HG03097 (cell line): ENCODE results near the gene TWNK.

Experiments used
- ATAC-seq: cut with Tn5 transposase; IDR thresholded peaks from one replicate; pipeline ENCODE4 v1.9.1; 2021; ENCODE audit not compliant: unreplicated experiment, low FRiP score

The TWNK gene

DNA sequence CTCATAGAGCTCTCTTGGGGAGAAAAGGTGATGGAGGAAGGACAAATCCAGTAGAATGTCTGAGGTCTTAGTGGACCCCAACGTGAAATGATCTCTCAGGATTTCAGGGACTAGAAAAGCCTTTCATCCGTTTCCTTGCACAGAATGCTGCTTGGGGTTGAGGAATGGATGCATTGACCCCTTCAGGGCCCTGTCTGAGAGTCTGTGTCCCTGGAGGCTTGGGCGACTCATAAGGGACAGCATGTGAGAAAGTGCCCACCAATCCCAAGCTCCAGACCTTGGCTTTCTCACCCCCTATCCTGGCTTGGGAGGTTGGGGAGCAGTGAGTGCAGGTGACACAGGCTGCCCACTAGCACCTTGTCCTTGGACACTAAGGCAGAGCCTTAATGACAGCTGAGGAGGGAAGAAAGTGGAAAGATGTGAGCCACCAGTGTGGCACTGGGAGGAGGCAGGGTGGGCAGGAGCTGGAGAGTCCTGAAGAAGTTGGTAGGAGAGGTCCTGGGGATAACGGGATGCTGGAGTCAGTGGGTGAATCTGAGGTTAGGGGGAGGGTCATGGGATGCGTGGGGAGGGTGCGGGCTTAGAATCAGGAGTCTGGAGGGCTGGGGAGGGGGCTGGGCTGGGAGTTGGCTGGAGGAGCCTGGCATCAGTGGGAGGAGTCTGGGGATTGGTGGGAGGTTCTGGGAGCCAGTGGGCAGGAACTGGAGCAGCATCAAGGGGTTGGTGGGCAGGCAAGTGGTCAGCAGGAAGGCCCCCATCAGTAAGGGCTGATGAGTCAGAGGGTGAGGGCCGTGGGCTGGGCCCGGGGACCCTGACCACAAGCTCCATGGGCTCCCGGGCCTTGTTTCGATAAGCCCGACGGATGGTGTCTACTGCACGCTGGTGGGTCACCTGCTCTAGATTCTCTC, 20.8 kb downstream of the TWNK start:
- no peak for ATAC-seq

DNA sequence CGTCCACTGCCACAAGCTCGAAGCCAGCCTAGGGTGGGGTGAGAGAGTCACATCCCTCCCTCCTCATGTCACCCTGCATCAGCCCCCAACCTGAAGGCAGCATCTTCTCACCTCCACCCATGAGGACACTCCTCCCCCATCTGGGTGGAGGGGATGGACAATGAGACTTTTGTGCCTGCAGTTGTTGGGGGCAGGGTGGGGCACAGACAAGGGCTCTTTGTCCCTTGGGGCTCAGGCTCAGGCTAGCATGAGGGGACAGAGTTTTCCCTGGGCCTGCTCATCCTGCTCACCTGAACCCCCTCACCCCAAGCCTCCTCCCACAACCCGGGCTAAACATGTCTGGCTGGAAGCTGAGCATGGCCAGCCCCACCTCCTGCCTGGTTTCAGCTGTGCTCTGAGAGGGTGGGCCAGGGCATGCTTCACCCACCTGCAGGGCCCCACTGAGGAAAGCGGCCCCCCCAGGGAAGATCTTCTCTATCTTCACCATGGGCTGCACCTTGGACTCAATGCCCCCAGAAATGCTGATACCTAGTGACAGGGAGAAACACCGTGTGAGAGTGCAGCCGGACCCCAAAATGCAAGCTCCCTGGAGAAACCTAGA, 21.6 kb downstream of the TWNK start:
- ATAC-seq = no peak

DNA sequence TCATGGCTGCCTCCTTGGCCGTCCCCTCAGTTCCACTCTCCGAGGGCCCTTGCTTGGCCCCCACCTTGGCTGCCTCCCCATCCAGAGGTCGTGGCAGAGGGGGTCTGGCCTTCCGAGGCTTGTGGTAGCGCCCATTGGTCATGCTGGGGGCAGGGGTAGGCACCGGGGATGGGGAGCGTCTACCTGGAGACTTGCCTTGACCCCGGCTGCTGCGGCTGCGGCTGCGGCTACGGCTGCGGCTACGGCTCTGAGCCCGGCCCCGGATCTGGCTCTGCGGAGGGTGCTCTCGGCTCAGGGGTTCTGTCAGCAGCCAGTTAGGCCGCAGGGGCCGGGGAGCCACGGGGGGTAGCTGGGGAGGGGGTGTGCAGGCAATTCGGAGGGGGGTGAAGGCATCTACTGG, 23.0 kb downstream of the TWNK start:
- no peak for ATAC-seq

DNA sequence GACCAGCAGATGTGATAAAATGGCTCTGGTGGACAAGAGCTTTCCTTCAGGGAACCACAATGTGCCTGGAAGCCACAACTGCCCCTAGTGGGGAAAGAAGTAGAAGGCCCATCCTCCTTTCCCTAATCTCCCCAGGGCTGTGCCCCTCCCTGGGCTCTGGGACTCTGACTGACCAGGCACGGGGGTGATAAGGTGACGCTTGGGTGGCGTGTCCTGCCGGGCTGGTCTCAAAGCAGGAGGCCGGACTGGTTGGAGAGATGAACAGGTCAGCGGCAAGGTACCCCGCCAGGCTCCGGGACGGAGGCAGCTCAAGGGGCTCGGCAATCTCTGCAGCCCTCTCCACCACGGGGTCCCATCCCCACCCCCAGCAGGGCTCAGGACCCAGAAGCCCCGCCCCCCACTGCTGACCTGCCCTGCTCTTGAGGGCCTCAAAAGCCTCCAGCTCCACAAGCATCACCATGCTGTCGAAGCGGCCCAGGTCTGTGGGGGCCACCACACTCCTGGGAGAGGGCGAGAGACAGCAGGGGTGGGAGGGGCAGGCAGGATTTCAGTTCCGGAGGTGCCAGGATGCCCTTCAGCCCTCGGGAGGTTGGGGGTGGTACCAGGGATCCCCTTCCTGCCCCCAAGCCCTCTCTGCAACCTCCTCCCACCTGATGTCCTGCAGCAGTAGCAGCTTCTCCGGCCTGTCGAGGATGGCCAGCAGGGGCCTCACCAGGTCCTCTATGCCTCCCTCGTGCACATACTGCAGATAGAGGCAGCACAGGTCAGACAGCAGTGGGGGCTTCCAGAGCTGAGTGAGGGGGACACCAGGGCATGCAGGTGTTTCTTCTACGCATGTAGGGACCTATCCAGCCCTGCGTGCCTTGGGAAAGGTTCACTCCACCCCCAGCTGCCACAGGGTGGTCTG, 24.4 kb downstream of the TWNK start:
- no peak for ATAC-seq

DNA sequence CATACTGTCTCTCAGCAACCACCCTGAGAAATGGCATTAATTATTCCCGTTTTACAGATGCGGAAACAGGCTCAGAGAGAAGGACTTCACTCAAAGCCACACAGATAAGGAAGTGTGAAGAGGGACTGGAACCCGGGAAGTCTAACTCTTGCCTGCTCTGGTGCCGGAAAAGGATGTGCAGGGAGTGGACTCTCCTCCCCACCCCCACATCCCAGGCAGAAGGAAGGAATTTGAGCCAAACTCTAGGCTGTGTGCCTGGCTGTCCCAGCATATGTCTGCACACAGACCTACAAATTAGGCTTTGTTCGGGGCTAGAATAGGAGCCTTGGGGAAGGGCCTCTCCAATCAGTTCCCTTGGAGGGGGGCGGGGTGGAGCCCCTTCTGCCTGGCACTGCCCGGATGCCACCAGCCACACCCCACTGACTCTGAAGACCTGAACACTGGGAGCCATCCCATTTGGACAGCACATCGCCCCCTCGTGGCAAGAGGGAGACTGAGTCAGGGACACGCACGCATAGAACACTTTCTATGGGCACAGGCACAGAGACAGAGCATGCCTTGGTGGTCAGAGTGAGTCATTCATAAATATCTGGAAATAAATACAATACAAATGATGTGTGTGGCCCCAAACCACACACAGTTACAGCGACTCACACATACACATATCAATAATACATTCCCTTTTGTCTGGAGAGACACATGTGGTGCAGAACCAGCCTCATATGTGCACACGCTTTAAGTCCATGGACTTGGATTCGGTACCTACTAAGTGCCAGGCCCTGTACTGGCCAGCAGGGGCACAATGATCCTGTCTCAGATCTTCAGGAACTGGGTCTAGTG, 25.4 kb downstream of the TWNK start:
- ATAC-seq = peak; percentile 62

DNA sequence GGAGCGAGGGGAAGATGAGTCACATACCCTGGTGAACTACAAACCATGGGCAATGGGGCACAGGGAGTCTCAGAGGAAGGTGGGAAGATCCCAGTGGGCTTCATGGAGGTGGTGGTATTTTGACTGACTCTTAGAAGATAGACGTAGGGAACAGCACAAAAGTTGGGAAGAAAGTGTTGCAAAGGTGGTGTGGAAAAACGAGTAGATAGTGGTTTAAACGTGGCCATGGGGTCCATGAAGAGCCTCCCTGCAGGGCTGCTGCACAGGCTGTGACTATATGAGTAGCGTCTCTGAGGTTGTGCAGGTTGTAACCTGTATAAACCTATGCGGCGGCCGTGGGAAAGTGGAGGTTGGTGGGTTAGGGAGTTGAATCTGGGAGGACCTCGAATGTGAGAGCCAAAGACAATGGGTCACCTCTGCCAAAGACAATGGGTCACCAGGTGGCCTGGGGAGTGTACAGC, 26.1 kb downstream of the TWNK start:
- ATAC-seq = no peak

DNA sequence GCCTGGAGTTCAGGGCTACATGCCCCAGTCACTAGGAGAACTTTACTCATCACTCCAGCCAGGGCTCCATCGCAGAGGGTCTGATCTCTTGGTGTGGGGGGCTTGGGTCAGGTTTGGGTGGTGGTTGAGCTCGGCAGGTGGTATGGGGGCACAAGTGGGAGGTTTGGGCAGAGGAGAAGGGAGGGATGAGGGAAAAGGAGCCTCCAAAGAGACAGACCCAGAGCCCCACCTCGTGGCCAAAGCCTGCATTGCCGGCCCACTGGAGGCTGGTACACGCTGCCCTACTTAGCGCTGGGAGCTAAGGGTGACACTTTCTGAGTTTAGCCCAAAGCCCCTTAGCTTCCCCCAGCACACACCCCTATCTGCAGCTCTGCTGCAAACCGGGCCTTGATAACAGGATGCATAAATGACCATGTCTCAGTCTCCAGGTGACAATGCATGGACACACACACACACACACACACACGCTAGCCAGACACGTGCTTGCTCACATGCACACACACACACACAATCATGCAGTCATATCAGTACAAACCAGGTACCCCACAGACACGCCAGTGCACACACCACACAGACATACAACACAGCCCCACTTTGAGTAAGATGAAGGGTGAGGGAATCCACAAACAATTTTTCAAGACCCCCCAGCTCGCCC, 27.0 kb downstream of the TWNK start:
- ATAC-seq = no peak

DNA sequence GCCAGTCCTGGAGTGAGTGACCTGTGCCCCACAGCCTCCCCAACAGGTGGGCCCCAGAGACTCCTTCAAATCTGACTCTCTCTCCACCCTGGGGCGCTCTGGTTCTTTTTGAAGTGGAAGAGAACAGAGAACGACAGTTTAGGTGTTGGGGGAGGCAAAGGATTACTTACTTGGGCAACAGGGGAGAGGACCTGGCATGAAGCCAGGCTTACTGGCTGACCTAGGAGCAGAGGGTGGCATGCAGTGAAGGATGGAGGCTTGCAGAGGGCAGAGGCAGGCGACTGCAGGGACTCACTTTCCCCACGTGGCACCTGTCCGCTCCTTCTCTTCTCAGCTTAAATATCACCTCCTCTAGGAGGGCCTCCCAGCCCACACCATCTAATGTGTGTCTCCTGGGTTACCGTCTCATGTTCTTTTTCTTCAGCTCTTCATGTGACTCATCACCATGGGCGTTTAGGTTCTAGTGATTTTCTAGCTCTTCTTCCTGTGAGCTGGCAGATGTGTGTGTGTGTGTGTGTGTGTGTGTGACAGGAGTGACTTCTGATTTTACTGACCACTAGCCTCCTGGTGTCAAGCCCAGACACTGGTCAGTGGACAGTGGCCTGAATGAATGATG, 27.7 kb downstream of the TWNK start:
- ATAC-seq = no peak

DNA sequence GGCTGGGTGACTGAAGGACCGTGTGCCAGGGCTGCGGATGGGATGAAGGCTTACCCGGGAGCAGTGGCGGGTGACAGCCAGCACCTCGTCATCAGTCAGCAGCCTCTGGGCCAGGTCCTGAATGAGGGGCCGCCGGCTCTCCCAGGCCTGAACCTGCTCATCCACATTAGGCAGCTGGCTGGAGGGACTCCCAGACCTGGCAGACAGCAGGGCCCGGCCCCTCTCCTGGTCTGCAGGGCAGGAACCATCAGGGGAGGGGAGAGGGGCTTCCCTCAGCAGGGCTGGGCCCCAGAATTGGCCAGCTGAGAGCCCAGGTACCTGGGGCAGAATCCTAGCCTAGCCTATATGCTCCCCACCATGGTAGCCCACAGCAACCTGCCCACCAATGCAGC, 28.2 kb downstream of the TWNK start:
- ATAC-seq = no peak

DNA sequence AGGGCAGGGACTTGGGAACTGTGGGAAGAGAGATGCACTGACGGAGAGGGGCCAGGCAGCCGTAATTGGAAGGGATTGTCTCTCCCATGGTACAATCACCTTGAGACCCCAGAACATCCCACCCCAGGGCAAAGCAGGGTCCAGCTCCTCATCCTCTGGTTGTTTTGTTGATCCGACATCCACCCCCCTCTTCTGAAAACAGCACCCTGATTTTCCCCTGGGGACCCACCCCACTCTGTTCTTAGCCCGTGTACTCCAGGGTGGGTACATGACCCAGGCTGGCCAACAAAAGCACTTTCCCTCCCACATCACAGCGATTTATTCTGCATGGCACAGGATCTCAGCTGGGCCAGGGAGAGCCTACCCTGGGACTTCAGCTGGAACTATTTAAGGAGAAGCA, 29.5 kb downstream of the TWNK start:
- ATAC-seq = no peak

DNA sequence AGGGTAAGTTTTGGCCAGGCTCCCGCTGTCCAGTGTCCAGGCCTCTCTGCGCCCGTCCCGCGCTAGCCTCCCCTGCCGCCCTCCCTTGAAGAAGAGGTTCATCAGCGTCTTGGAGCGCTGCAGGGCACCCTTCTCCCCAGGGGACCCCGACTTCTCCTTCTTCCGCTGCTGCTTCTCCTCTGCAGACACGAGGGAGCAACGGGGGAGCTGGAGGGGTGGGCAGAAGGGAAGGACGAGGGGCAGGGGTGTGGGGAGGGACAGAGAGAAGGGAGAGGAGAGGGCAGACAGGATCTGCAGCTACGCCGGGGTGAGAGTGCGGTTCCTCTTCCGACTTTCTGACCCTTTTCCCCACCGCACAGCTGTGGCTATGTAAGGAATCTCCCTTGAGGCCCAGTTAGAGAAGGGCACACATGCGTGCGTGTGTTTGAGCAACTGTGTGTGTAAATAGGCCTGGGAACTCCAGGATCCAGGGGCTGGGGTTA, 30.8 kb downstream of the TWNK start:
- ATAC-seq = no peak

DNA sequence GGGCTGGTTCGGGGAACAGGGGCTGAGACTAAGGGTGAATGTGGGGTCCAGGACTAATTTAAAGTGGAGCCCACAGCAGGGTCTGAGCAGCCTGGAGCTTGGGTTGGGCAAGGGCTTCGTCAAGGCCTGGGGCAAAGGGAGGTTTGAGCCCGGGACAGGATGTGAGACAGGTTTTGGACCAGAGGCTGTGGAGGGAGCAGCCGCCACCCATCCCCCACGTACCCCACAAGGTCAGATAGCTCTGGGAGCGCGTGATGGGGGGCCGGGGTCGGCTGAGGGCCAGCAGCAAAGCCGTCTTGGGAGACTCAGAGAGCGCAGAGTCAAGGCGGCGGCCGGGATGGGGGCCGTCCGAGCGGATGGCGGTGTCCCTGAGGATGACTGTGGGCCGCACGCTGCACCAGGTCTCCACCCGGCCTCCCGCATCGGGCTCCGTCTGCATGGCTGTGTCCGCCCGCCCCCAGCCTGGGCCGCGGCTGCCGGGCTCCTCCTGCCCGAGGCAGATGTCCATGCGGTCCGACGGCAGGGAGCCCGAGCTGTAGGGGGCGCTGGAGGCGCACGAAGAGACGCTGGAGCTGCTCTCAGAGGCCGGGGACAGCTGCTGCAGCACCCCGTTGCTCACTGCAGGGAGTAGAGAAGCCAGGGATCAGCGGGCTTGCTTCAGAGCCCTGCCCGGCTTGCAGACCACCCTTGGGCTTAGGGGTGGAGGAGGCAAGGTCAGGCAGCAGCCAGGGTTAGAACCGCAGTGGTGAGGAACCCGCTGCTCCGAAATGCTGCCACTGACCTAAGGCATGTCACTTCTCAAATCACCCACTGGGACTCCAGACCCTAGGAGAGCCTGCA, 31.5 kb downstream of the TWNK start:
- ATAC-seq = no peak

DNA sequence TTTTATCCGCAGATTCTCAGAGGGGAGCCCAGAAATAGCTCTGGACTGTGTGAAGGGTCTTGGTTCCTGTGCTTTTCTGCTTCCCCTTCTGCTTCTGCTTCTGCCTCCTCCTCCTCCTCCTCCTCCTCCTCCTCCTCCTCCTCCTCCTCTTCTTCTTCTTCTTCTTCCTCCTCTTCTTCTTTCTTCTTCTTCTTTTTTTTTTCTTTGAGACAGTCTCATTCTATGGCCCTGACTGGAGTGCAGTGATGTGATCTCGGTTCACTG, 32.0 kb downstream of the TWNK start:
- ATAC-seq = no peak

DNA sequence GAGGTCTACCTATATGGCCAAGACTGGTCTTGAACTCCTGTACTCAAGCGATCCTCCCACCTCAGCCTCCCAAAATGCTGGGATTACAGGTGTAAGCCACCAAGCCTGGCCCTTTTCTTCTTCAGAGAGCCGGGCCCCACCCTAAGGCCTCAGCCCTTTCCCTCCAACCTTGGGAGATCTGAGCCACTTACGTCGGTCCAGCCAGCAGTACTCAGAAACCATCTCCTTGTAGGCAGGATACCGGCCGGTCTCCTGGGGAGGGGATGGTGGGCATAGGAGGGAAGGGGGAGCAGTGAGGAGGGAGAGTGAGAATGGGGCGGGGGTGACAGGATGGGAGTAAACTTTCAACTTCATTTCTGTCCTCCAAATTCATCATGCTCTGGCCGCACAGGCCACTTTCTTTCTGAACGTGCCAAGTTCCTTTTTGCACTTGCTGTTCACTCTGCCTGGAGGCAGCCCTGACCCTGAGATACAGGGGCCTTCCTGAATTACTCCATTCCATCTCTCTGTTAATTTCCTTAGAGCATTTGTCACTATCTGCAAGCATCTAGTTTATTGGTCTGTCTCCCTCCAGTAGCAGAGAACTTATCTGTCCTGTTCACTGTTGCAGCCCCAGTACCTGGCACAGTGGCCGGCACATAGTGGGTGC, 33.2 kb downstream of the TWNK start:
- no peak for ATAC-seq

DNA sequence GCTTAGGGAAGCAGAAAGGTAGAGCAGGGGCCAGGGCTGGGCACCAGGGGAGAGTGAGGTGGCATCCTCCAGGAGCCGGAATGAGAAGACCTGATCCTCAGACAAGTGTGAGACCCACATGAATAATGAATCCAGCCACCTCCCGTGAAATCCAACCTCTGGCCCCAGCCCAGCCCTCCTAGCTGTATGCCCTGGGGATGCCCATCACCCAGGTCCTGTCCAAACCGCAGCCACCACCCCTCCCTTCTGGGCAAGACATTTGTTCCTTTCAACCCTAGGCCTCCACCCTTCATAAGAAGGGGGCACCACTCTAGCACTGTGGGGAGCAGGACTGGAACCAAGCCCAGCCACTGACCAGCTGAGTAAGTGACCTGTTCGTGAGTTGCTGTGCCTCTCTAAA, 33.9 kb downstream of the TWNK start:
- no peak for ATAC-seq

DNA sequence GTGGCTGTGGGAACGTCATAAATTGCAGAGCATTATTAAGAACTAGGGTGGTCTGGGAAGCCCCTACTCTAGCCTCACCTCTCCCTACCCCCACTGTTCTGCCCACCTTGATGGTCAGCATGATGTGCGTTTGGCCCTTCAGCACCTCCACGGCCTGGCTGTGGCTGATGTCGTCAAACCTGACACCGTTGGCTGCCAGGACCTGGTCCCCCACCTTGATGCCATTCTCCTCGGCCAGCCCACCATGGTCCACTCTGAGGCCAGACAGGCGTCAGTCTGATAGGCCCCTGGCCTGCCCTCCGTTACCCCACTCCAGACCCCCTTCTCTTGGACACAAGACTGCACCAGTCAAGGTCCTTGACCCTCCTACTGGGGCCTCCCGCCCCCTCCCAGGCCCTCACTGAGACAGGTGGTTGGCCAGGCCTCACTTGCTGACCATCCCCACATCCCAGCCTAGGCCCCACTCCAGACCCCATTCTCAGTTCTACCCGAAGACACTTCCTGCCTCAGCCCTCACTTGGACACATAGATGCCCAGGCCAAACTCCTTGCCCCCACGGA, 34.4 kb downstream of the TWNK start:
- ATAC-seq = no peak

DNA sequence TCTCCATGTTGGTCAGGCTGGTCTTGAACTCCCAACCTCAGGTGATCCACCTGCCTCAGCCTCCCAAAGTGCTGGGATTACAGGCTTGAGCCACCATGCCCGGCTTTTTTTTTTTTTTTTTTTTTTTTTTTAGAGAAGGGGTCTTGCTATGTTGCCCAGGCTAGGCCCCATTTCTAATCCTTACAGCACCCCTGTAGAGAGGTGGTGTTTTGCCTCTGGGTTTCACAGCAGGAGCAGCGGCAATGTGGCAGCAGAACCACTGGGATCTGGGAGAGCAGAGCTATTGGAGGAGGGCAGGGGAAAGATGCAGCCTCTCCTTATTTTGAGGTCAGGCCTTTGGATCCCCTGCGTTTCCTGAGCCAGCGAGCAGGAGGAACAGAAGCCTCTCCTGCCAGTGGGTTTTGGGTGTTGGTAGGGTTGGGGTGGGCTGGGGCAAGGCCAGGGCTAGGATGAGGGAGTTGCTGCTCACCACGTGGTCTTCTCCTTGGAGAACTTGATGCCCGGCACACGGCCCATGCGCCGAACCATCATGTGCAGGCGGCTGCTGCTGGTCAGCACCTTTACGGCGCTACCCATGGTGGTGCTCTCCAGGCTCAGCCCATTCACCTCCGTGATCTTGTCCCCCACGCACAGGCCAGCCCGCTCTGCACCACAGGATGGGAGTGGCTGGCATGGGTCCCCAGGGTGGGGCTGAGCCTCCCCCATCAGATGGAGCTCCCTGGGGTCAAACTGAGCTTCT, 35.8 kb downstream of the TWNK start:
- ATAC-seq = no peak
